HL-60 (cell line): ENCODE data around the gene KRTAP10-8.

ENCODE experiments used
- GABPA ChIP-seq: IDR thresholded peaks from 2 replicates; pipeline ENCODE4 v1.6.1; 2012; ENCODE audit warnings: low read depth
- POLR2AphosphoS5 ChIP-seq: IDR thresholded peaks from 2 replicates; pipeline ENCODE4 v1.6.1; 2012; ENCODE audit warnings: low read depth
- TF ChIP-seq, protein P1 (sequence below): IDR thresholded peaks from one replicate; pipeline ENCODE4 v1.5.1; 2011; ENCODE audit warnings: low read length, control low read depth, inconsistent platforms; ENCODE audit not compliant: insufficient read depth
- TF ChIP-seq, protein P2 (sequence below): IDR thresholded peaks from 2 replicates; pipeline ENCODE4 v1.6.1; 2012; ENCODE audit warnings: low read depth; ENCODE audit not compliant: insufficient replicate concordance

GRCh38 chr21:44637018-44637850 lies 25.4 kb downstream of the KRTAP10-8 start, which contains the start of gene KRTAP10-10:
- TF ChIP-seq, protein P1, sequence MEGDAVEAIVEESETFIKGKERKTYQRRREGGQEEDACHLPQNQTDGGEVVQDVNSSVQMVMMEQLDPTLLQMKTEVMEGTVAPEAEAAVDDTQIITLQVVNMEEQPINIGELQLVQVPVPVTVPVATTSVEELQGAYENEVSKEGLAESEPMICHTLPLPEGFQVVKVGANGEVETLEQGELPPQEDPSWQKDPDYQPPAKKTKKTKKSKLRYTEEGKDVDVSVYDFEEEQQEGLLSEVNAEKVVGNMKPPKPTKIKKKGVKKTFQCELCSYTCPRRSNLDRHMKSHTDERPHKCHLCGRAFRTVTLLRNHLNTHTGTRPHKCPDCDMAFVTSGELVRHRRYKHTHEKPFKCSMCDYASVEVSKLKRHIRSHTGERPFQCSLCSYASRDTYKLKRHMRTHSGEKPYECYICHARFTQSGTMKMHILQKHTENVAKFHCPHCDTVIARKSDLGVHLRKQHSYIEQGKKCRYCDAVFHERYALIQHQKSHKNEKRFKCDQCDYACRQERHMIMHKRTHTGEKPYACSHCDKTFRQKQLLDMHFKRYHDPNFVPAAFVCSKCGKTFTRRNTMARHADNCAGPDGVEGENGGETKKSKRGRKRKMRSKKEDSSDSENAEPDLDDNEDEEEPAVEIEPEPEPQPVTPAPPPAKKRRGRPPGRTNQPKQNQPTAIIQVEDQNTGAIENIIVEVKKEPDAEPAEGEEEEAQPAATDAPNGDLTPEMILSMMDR = no peak
- TF ChIP-seq GABPA (no peak), POLR2AphosphoS5 (no peak)
- TF ChIP-seq, protein P2, sequence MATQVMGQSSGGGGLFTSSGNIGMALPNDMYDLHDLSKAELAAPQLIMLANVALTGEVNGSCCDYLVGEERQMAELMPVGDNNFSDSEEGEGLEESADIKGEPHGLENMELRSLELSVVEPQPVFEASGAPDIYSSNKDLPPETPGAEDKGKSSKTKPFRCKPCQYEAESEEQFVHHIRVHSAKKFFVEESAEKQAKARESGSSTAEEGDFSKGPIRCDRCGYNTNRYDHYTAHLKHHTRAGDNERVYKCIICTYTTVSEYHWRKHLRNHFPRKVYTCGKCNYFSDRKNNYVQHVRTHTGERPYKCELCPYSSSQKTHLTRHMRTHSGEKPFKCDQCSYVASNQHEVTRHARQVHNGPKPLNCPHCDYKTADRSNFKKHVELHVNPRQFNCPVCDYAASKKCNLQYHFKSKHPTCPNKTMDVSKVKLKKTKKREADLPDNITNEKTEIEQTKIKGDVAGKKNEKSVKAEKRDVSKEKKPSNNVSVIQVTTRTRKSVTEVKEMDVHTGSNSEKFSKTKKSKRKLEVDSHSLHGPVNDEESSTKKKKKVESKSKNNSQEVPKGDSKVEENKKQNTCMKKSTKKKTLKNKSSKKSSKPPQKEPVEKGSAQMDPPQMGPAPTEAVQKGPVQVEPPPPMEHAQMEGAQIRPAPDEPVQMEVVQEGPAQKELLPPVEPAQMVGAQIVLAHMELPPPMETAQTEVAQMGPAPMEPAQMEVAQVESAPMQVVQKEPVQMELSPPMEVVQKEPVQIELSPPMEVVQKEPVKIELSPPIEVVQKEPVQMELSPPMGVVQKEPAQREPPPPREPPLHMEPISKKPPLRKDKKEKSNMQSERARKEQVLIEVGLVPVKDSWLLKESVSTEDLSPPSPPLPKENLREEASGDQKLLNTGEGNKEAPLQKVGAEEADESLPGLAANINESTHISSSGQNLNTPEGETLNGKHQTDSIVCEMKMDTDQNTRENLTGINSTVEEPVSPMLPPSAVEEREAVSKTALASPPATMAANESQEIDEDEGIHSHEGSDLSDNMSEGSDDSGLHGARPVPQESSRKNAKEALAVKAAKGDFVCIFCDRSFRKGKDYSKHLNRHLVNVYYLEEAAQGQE = no peak
